HEK293 (cell line): Measurements from ENCODE around the gene STYXL1.
A peak's percentile ranks its signal among the peaks of the same experiment; 100 is the strongest.

Source experiments
- CTCF ChIA-PET: fragments of 350-600 bp; formaldehyde crosslinking; extraction: SDS; loops from one replicate; lab custom pipeline; 2021; ENCODE audit warnings: antibody characterized with exemption; lab: Yijun Ruan, JAX
- POLR2A ChIA-PET: fragments of 300-600 bp; formaldehyde crosslinking; extraction: SDS; loops from one replicate; lab custom pipeline; 2020; ENCODE audit warnings: antibody characterized with exemption, inconsistent platforms; lab: Yijun Ruan, JAX
- H3K27ac ChIP-seq: fragments of 200-500 bp; sonication (Bioruptor generic); 2 replicates; pipeline ENCODE4 v1.5.1; 2014; ENCODE audit warnings: low read depth, low read length, control low read depth, inconsistent platforms; ENCODE audit errors: extremely low read depth
- H3K36me3 ChIP-seq, 2 experiments: fragments of 200-500 bp in 1 of 2; sonication (Bioruptor generic) in 1 of 2; 1 replicate in 1 of 2; 2 replicates in 1 of 2; pipeline ENCODE4 v1.5.1; 2014 to 2017; ENCODE audit warnings: inconsistent platforms in 2 of 2, low read length in 2 of 2; ENCODE audit not compliant: control insufficient read depth in 2 of 2, insufficient read depth in 1 of 2
- H3K4me1 ChIP-seq: fragments of 200-500 bp; sonication (Bioruptor generic); 2 replicates; pipeline ENCODE4 v1.5.1; 2014; ENCODE audit warnings: mild to moderate bottlenecking, low read length, inconsistent platforms; ENCODE audit not compliant: control insufficient read depth, insufficient read depth
- H3K4me3 ChIP-seq: 2 replicates; pipeline ENCODE4 v1.5.1; 2011; ENCODE audit warnings: low read depth, mild to moderate bottlenecking, control low read depth, low read length, moderate library complexity
- H3K9me3 ChIP-seq: fragments of 200-500 bp; sonication (Bioruptor generic); 2 replicates; pipeline ENCODE4 v1.5.1; 2014; ENCODE audit warnings: low read depth, low read length, inconsistent platforms; ENCODE audit not compliant: control insufficient read depth, insufficient read depth
- BCL11A ChIP-seq: fragments of 450-650 bp; formaldehyde crosslinking; IDR thresholded peaks from 2 replicates; pipeline ENCODE4 v1.5.1; 2016; ENCODE audit warnings: low read depth, missing biosample characterization, missing genetic modification characterization
- CTCF ChIP-seq: fragments of 450-650 bp; formaldehyde crosslinking; IDR thresholded peaks from 2 replicates; pipeline ENCODE4 v1.5.1; 2016; ENCODE audit warnings: missing biosample characterization, missing genetic modification characterization
- EGR2 ChIP-seq: fragments of 450-650 bp; formaldehyde crosslinking; IDR thresholded peaks from 2 replicates; pipeline ENCODE4 v1.5.1; 2016; ENCODE audit warnings: low read depth, missing biosample characterization, missing genetic modification characterization
- ELK4 ChIP-seq: IDR thresholded peaks from 2 replicates; pipeline ENCODE4 v1.6.1; 2011; ENCODE audit warnings: mild to moderate bottlenecking, low read depth, low read length, borderline replicate concordance
- GLIS2 ChIP-seq: fragments of 450-650 bp; formaldehyde crosslinking; IDR thresholded peaks from 2 replicates; pipeline ENCODE4 v1.5.1; 2016; ENCODE audit warnings: missing biosample characterization, missing genetic modification characterization
- PATZ1 ChIP-seq: fragments of 450-650 bp; formaldehyde crosslinking; IDR thresholded peaks from 2 replicates; pipeline ENCODE4 v1.5.1; 2016; ENCODE audit warnings: missing biosample characterization, missing genetic modification characterization
- PRDM1 ChIP-seq: fragments of 450-650 bp; formaldehyde crosslinking; IDR thresholded peaks from 2 replicates; pipeline ENCODE4; 2016; ENCODE audit warnings: missing biosample characterization, missing genetic modification characterization
- SP2 ChIP-seq: fragments of 450-650 bp; formaldehyde crosslinking; IDR thresholded peaks from 2 replicates; pipeline ENCODE4 v1.5.1; 2016; ENCODE audit warnings: missing biosample characterization, missing genetic modification characterization
- SP3 ChIP-seq: fragments of 450-650 bp; formaldehyde crosslinking; IDR thresholded peaks from 2 replicates; pipeline ENCODE4 v1.5.1; 2016; ENCODE audit warnings: missing biosample characterization, missing genetic modification characterization
- TRIM28 ChIP-seq: IDR thresholded peaks from 2 replicates; pipeline ENCODE4 v1.6.1; 2011; ENCODE audit warnings: low read length, control low read depth, borderline replicate concordance
- ZBTB44 ChIP-seq: fragments of 450-650 bp; IDR thresholded peaks from 2 replicates; pipeline ENCODE4 v1.5.1; 2018; ENCODE audit warnings: missing biosample characterization, mild to moderate bottlenecking, missing genetic modification characterization
- ZBTB8A ChIP-seq: fragments of 450-650 bp; formaldehyde crosslinking; IDR thresholded peaks from 2 replicates; pipeline ENCODE4 v1.5.1; 2016; ENCODE audit warnings: missing biosample characterization, missing genetic modification characterization
- ZNF132 ChIP-seq: fragments of 450-650 bp; formaldehyde crosslinking; IDR thresholded peaks from 2 replicates; pipeline ENCODE4 v1.5.1; 2017; ENCODE audit warnings: missing biosample characterization, missing genetic modification characterization, borderline replicate concordance
- ZNF175 ChIP-seq: fragments of 450-650 bp; formaldehyde crosslinking; IDR thresholded peaks from 2 replicates; pipeline ENCODE4 v1.5.1; 2016; ENCODE audit warnings: missing biosample characterization, missing genetic modification characterization
- ZNF280D ChIP-seq: fragments of 450-650 bp; formaldehyde crosslinking; IDR thresholded peaks from 2 replicates; pipeline ENCODE4 v1.5.1; 2016; ENCODE audit warnings: missing biosample characterization, missing genetic modification characterization
- ZNF335 ChIP-seq: fragments of 450-650 bp; formaldehyde crosslinking; conservative IDR thresholded peaks from 2 replicates; pipeline ENCODE4 v1.5.1; 2016; ENCODE audit warnings: missing biosample characterization, missing genetic modification characterization
- ZNF341 ChIP-seq: fragments of 450-650 bp; formaldehyde crosslinking; IDR thresholded peaks from 2 replicates; pipeline ENCODE4; 2016; ENCODE audit warnings: low read depth, missing biosample characterization, missing genetic modification characterization
- ZNF391 ChIP-seq: fragments of 450-650 bp; formaldehyde crosslinking; IDR thresholded peaks from 2 replicates; pipeline ENCODE4 v1.5.1; 2016; ENCODE audit warnings: low read depth, missing biosample characterization, missing genetic modification characterization, borderline replicate concordance
- ZNF394 ChIP-seq: fragments of 450-650 bp; formaldehyde crosslinking; IDR thresholded peaks from 2 replicates; pipeline ENCODE4 v1.5.1; 2016; ENCODE audit warnings: missing biosample characterization, missing genetic modification characterization, mild to moderate bottlenecking, moderate library complexity, borderline replicate concordance
- ZNF660 ChIP-seq: fragments of 450-650 bp; IDR thresholded peaks from 2 replicates; pipeline ENCODE4 v1.5.1; 2018; ENCODE audit warnings: missing biosample characterization, mild to moderate bottlenecking, missing genetic modification characterization
- ZSCAN30 ChIP-seq: fragments of 450-650 bp; IDR thresholded peaks from 2 replicates; pipeline ENCODE4 v1.5.1; 2018; ENCODE audit warnings: missing biosample characterization, mild to moderate bottlenecking, missing genetic modification characterization, moderate library complexity
- ZSCAN4 ChIP-seq: fragments of 450-650 bp; formaldehyde crosslinking; IDR thresholded peaks from 2 replicates; pipeline ENCODE4 v1.5.1; 2017; ENCODE audit warnings: missing biosample characterization, missing genetic modification characterization

The STYXL1 gene

GRCh38 chr7:75995052-75995471 lies 52.7 kb downstream of the STYXL1 start:
- ChIA-PET POLR2A (interaction anchor here (1.0 kb wide), 1 partner anchor 19 kb away, joined by 3 read pairs; no protein-coding TSS in a partner anchor), CTCF (interaction anchor here (0.7 to 1.1 kb wide), 2 partner anchors 320 to 375 kb away, joined by 3 read pairs; no protein-coding TSS in a partner anchor)
- no peaks in the 10 kb centered on the region for H3K9me3 ChIP-seq
- peak overlapping the region; percentile 38 for H3K4me3 ChIP-seq
- peaks cover 8% of the 10 kb centered on the region in 2 experiments; a peak in 2 of 3 replicates for H3K36me3 ChIP-seq
- H3K27ac ChIP-seq: no peak overlapping the region
- H3K4me1 ChIP-seq: no peaks in the 10 kb centered on the region
- no peak for TF ChIP-seq SP3 (tag by site-specific recombination)
- TF ChIP-seq ZNF175 (tag by site-specific recombination): no peak
- no peak for TF ChIP-seq ZSCAN4 (tag by site-specific recombination)
- TF ChIP-seq GLIS2 (tag by site-specific recombination): no peak
- TF ChIP-seq EGR2 (tag by site-specific recombination): no peak

- CTCF ChIA-PET: interaction anchor here (0.7 to 1.1 kb wide), 2 partner anchors 321 to 374 kb away, joined by 3 read pairs; no protein-coding TSS in a partner anchor
- Histone ChIP-seq H3K4me3 (peak within 1 kb of the TSS; percentile 58), H3K36me3 (peaks cover 5 to 8% of the 10 kb centered on the region in 2 experiments; a peak in 2 of 3 replicates), H3K27ac (peak within 1 kb of the TSS; percentile 42; the same call in 1 of the 2 replicates), H3K4me1 (no peaks in the 10 kb centered on the region), H3K9me3 (no peaks in the 10 kb centered on the region)
- POLR2A ChIA-PET: interaction anchor here (1.0 kb wide), 1 partner anchor 20 kb away, joined by 3 read pairs; no protein-coding TSS in a partner anchor
- TF ChIP-seq ZNF394 (tag by site-specific recombination) (no peak), CTCF (peak; percentile 40; the same call in 1 of the 2 replicates), ZNF391 (tag by site-specific recombination) (no peak), PRDM1 (tag by site-specific recombination) (no peak), ZNF660 (no peak), PATZ1 (tag by site-specific recombination) (peak; percentile 89), ZNF280D (no peak), ZNF132 (tag by site-specific recombination) (no peak), ZBTB8A (tag by site-specific recombination) (0 out of 2 replicates have a peak, but pooled peaks have one; percentile 7), ZSCAN30 (tag by site-specific recombination) (peak; percentile 79), SP2 (peak; percentile 91), TRIM28 (no peak), ZBTB44 (tag by site-specific recombination) (0 out of 2 replicates have a peak, but pooled peaks have one; percentile 44), ZNF335 (tag by site-specific recombination) (peak; percentile 71), ZNF341 (tag by site-specific recombination) (0 out of 2 replicates have a peak, but pooled peaks have one; percentile 25), BCL11A (tag by site-specific recombination) (0 out of 2 replicates have a peak, but pooled peaks have one; percentile 0), ELK4 (peak; percentile 65; the same call in 1 of the 2 replicates)
These were observed 53.3 kb downstream of the STYXL1 start, which contains the start of gene TMEM120A for GRCh38 chr7:75994388-75995051. TMEM120A (minus strand) TSS chr7:75994595; CDS start chr7:75994570, 25 bp downstream.
